GM18511 (cell line): ENCODE results near the gene NPC1L1.

Experiments used
- ATAC-seq: cut with Tn5 transposase; IDR thresholded peaks from one replicate; pipeline ENCODE4 v1.9.1; 2021; ENCODE audit warnings: mild to moderate bottlenecking, moderate library complexity; ENCODE audit not compliant: unreplicated experiment

NPC1L1 gene

GRCh38 chr7:44541028-44541869 lies at the start of gene NPC1L1:
NPC1L1 (minus strand) TSS chr7:44541330; CDS start chr7:44541259, 71 bp downstream.
- ATAC-seq, result no peak

- ATAC-seq, result no peak
These were observed 49.8 kb upstream of the NPC1L1 start for GRCh38 chr7:44590910-44591309.

- no peak for ATAC-seq
These were observed 46.9 kb upstream of the NPC1L1 start for GRCh38 chr7:44587843-44588711.

- ATAC-seq, result no peak
These were observed 42.2 kb upstream of the NPC1L1 start for GRCh38 chr7:44583146-44583865.

- ATAC-seq, result peak; percentile 82
These were observed 40.9 kb upstream of the NPC1L1 start, which contains the start of gene TMED4 for GRCh38 chr7:44581879-44582603. TMED4 (minus strand) TSS chr7:44582231; CDS start chr7:44582206, 25 bp downstream.

GRCh38 chr7:44580945-44581878 lies 40.1 kb upstream of the NPC1L1 start:
- peak; percentile 47 for ATAC-seq

- ATAC-seq, result no peak
These were observed 35.1 kb upstream of the NPC1L1 start for GRCh38 chr7:44576228-44576627.

- no peak for ATAC-seq
These were observed 33.9 kb upstream of the NPC1L1 start for GRCh38 chr7:44575054-44575453.

GRCh38 chr7:44574287-44574872 lies 33.2 kb upstream of the NPC1L1 start:
- ATAC-seq, result no peak

- ATAC-seq, result peak; percentile 95
These were observed 32.5 kb upstream of the NPC1L1 start, which contains the start of gene DDX56 for GRCh38 chr7:44573464-44574286. DDX56 (minus strand) TSS chr7:44573908; CDS start chr7:44573895, 13 bp downstream.

- ATAC-seq, result no peak
These were observed 31.6 kb upstream of the NPC1L1 start for GRCh38 chr7:44572771-44573170.

- no peak for ATAC-seq
These were observed 28.8 kb upstream of the NPC1L1 start for GRCh38 chr7:44569959-44570358.

GRCh38 chr7:44568771-44569560 lies 27.8 kb upstream of the NPC1L1 start:
- no peak for ATAC-seq

- ATAC-seq, result no peak
These were observed 26.8 kb upstream of the NPC1L1 start for GRCh38 chr7:44567884-44568283.

- no peak for ATAC-seq
These were observed 25.6 kb upstream of the NPC1L1 start for GRCh38 chr7:44566680-44567079.

GRCh38 chr7:44565795-44566559 lies 24.8 kb upstream of the NPC1L1 start:
- peak; percentile 35 for ATAC-seq
